H1 (cell line): ENCODE results near the gene LRRC9. TPM values are rescaled to one million over a fixed set of nuclear protein-coding genes. Genes with fewer than 3 reads are reported as not detected.
"Not testable (repeated sequence)": the region's sequence is repeated elsewhere in the genome, so short reads cannot be mapped to it uniquely, and the experiment has no call there.

Experiments used
- CTCF ChIA-PET: fragments of 300-600 bp; sonication (Branson Sonifier 250); formaldehyde crosslinking; loops from one replicate; lab custom pipeline; 2021; ENCODE audit not compliant: partially characterized antibody; lab: Charles Lee
- POLR2A ChIA-PET: fragments of 300-600 bp; sonication (Branson Sonifier 250); formaldehyde crosslinking; loops from one replicate; lab custom pipeline; 2021; ENCODE audit warnings: inconsistent platforms; ENCODE audit not compliant: partially characterized antibody; lab: Charles Lee
- DNase-seq, 2 experiments: peaks; one replicate each; pipeline versions ENCODE4 v3.0.0 to v3.0.0-alpha.2; 2010 to 2022; ENCODE audit warnings: low spot score in 2 of 2, low read depth in 1 of 2, mixed read lengths in 1 of 2
- FAIRE-seq: peaks from 2 replicates; lab custom pipeline; 2011; peaks lifted over from hg19 to GRCh38; lab: Jason Lieb, UNC
- H2AFZ ChIP-seq: 2 replicates; pipeline ENCODE4 v1.8.1; 2012; ENCODE audit warnings: low read length, inconsistent platforms
- H2AK5ac ChIP-seq: 2 replicates; pipeline ENCODE4 v1.6.1; 2013; ENCODE audit warnings: low read depth, low read length
- H2BK120ac ChIP-seq: replicated peaks from 2 replicates; pipeline ENCODE3; 2013; ENCODE audit warnings: low read depth, low read length, inconsistent platforms
- H2BK12ac ChIP-seq: 2 replicates; pipeline ENCODE4 v1.6.1; 2013; ENCODE audit warnings: low read depth, low read length
- H2BK15ac ChIP-seq: 2 replicates; pipeline ENCODE4 v1.6.1; 2013; ENCODE audit warnings: low read length
- H2BK20ac ChIP-seq: 2 replicates; pipeline ENCODE4 v1.6.1; 2013; ENCODE audit warnings: low read length
- H2BK5ac ChIP-seq: 2 replicates; pipeline ENCODE4 v1.6.1; 2013; ENCODE audit warnings: low read depth, low read length
- H3K14ac ChIP-seq: 2 replicates; pipeline ENCODE4 v1.6.1; 2013; ENCODE audit warnings: inconsistent platforms; ENCODE audit not compliant: insufficient read length
- H3K18ac ChIP-seq: 2 replicates; pipeline ENCODE4 v1.6.1; 2013; ENCODE audit warnings: low read length; ENCODE audit errors: extremely low read depth
- H3K23ac ChIP-seq: 2 replicates; pipeline ENCODE4 v1.6.1; 2013; ENCODE audit warnings: inconsistent platforms; ENCODE audit not compliant: insufficient read length
- H3K23me2 ChIP-seq: 2 replicates; pipeline ENCODE4 v1.6.1; 2013; ENCODE audit warnings: low read depth, low read length
- H3K27ac ChIP-seq: 2 replicates; pipeline ENCODE4 v1.6.1; 2011; ENCODE audit warnings: low read depth, low read length, inconsistent platforms
- H3K27me3 ChIP-seq, 4 experiments: replicated peaks in 1 of 4; 1 replicate in 1 of 4; 2 replicates in 3 of 4; pipeline versions ENCODE4 v1.6.1 to v1.8.1; 2011 to 2013; ENCODE audit warnings: low read length in 3 of 4, mild to moderate bottlenecking in 3 of 4, inconsistent platforms in 2 of 4, mixed read lengths in 2 of 4, moderate library complexity in 1 of 4; ENCODE audit not compliant: control insufficient read depth in 3 of 4, insufficient read depth in 3 of 4; ENCODE audit errors: extremely low read depth in 1 of 4
- H3K36me3 ChIP-seq, 4 experiments: 2 replicates each; pipeline versions ENCODE4 v1.6.1 to v1.8.1; 2011 to 2013; ENCODE audit warnings: mild to moderate bottlenecking in 4 of 4, low read length in 3 of 4, moderate library complexity in 2 of 4, control low read depth in 1 of 4, inconsistent platforms in 1 of 4; ENCODE audit not compliant: insufficient read depth in 4 of 4, control insufficient read depth in 2 of 4
- H3K4ac ChIP-seq: replicated peaks from 2 replicates; pipeline ENCODE3; 2013; ENCODE audit warnings: low read length, low read depth, mixed read lengths, inconsistent platforms; ENCODE audit not compliant: insufficient read length
- H3K4me1 ChIP-seq, 4 experiments: replicated peaks in 1 of 4; 1 replicate in 1 of 4; 2 replicates in 3 of 4; pipeline versions ENCODE4 v1.6.1 to v1.8.1; 2011 to 2013; ENCODE audit warnings: low read length in 3 of 4, inconsistent platforms in 2 of 4, mixed read lengths in 1 of 4; ENCODE audit not compliant: insufficient read depth in 4 of 4, control insufficient read depth in 3 of 4
- H3K4me2 ChIP-seq, 2 experiments: 2 replicates each; pipeline versions ENCODE4 v1.6.1 to v1.8.1; 2011 to 2013; ENCODE audit warnings: low read depth in 2 of 2, low read length in 2 of 2, control low read depth in 1 of 2, inconsistent platforms in 1 of 2, mild to moderate bottlenecking in 1 of 2; ENCODE audit not compliant: insufficient read depth in 1 of 2
- H3K4me3 ChIP-seq, 4 experiments: fragments of 200-600, 300-600 bp in 1 of 4; sonication (generic), shearing (Covaris generic), sonication (Bioruptor Twin) in 1 of 4; 2 replicates each; pipeline versions ENCODE4 v1.5.1 to v1.8.1; 2011 to 2016; ENCODE audit warnings: low read length in 4 of 4, low read depth in 3 of 4, control low read depth in 2 of 4, inconsistent platforms in 2 of 4, mild to moderate bottlenecking in 2 of 4, mixed read lengths in 1 of 4, moderate library complexity in 1 of 4; ENCODE audit not compliant: insufficient read depth in 2 of 4; ENCODE audit errors: extremely low read depth in 1 of 4
- H3K56ac ChIP-seq: replicated peaks from 2 replicates; pipeline ENCODE3; 2013; ENCODE audit warnings: low read depth, mild to moderate bottlenecking, mixed read lengths, low read length, inconsistent platforms; ENCODE audit not compliant: insufficient read length
- H3K79me1 ChIP-seq: 2 replicates; pipeline ENCODE4 v1.6.1; 2013; ENCODE audit warnings: low read depth, low read length, control low read depth
- H3K79me2 ChIP-seq, 2 experiments: 2 replicates each; pipeline versions ENCODE4 v1.6.1 to v1.8.1; 2012 to 2013; ENCODE audit warnings: low read length in 2 of 2, mild to moderate bottlenecking in 2 of 2, inconsistent platforms in 1 of 2; ENCODE audit not compliant: insufficient read depth in 2 of 2, control insufficient read depth in 1 of 2
- H3K9ac ChIP-seq, 4 experiments: replicated peaks in 1 of 4; 1 replicate in 1 of 4; 2 replicates in 3 of 4; pipeline versions ENCODE4 v1.6.1 to v1.8.1; 2011 to 2013; ENCODE audit warnings: low read depth in 3 of 4, low read length in 3 of 4, control low read depth in 2 of 4, mild to moderate bottlenecking in 2 of 4, moderate library complexity in 2 of 4, inconsistent platforms in 1 of 4; ENCODE audit errors: extremely low read depth in 1 of 4
- H3K9me3 ChIP-seq, 2 experiments: 2 replicates each; pipeline versions ENCODE4 v1.6.1 to v1.8.1; 2012 to 2013; ENCODE audit warnings: mild to moderate bottlenecking in 2 of 2, moderate library complexity in 2 of 2, control low read depth in 1 of 2, inconsistent platforms in 1 of 2, low read depth in 1 of 2, low read length in 1 of 2, mixed read lengths in 1 of 2; ENCODE audit not compliant: insufficient read depth in 2 of 2
- H4K20me1 ChIP-seq, 2 experiments: replicated peaks in 1 of 2; 2 replicates each; pipeline versions ENCODE3 to v1.8.1; 2011 to 2013; ENCODE audit warnings: inconsistent platforms in 2 of 2, low read length in 2 of 2, mild to moderate bottlenecking in 1 of 2; ENCODE audit not compliant: insufficient read depth in 2 of 2, control insufficient read depth in 1 of 2
- H4K5ac ChIP-seq: 2 replicates; pipeline ENCODE4 v1.6.1; 2013; ENCODE audit warnings: low read length, low read depth, mixed read lengths, inconsistent platforms; ENCODE audit not compliant: insufficient read length
- H4K8ac ChIP-seq: 2 replicates; pipeline ENCODE4 v1.8.0; 2013; ENCODE audit warnings: mild to moderate bottlenecking, moderate library complexity, low read length, inconsistent platforms; ENCODE audit not compliant: insufficient read depth; ENCODE audit errors: extremely low read depth
- H4K91ac ChIP-seq: replicated peaks from 2 replicates; pipeline ENCODE3; 2013; ENCODE audit warnings: low read length, mixed read lengths, inconsistent platforms; ENCODE audit not compliant: insufficient read length
- WGBS, 2 experiments: shearing (Covaris generic) in 1 of 2; methylation state at CpG; one replicate each; pipeline versions ENCODE4 v1.1.6 to v1.1.7; 2013 to 2015; ENCODE audit warnings: low lambda C conversion rate in 2 of 2, mixed read lengths in 2 of 2, inconsistent platforms in 1 of 2, low coverage in 1 of 2, missing lambda C conversion rate in 1 of 2; ENCODE audit not compliant: insufficient replicate concordance in 2 of 2, insufficient coverage in 1 of 2, insufficient read length in 1 of 2; ENCODE audit errors: extremely low coverage in 1 of 2, missing lambda C conversion rate in 1 of 2; 5-methylcytosine and 5-hydroxymethylcytosine counted together
- polyA plus RNA-seq, 7 experiments: library from polyadenylated mRNA; depleted of rRNA in 3 of 7; stranded (reverse) in 5 of 7; unstranded in 2 of 7; fragments of >200 nt in 5 of 7; fragments of 200-250 nt in 2 of 7; gene quantifications; 1 replicate in 5 of 7; 2 replicates in 1 of 7; 4 replicates in 1 of 7; pipeline versions ENCODE4 v1.2.1 to v1.2.3, GENCODE V29; 2011 to 2013; ENCODE audit warnings: missing spikeins in 2 of 7, mixed read lengths in 2 of 7
- total RNA-seq: library from RNA; stranded (reverse); fragmentation: NEBNext Ultra II Directional; extraction: Animal tissue kit (Norgen Biotek cat#: 25700); gene quantifications from 2 replicates; pipeline ENCODE4 v1.2.1, GENCODE V29; 2021

The LRRC9 gene
- total and polyA plus RNA-seq, 2 of the 8 experiments (the other 6 are each of a cell fraction or from before 2014, with no cell fraction given) = 0.12 to 0.84 TPM

DNA sequence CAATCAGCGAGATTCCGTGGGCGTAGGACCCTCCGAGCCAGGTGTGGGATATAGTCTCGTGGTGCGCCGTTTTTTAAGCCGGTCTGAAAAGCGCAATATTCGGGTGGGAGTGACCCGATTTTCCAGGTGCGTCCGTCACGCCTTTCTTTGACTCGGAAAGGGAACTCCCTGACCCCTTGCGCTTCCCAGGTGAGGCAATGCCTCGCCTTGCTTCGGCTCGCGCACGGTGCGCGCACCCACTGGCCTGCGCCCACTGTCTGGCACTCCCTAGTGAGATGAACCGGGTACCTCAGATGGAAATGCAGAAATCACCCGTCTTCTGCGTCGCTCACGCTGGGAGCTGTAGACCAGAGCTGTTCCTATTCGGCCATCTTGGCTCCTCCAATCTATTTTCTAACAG is 32.2 kb downstream of the LRRC9 start:
- peak overlapping the region in 1 of 4 experiments; percentile 43; a peak in 2 of 7 replicates for H3K9ac ChIP-seq
- not testable (repeated sequence) for H4K5ac ChIP-seq, H3K23me2 ChIP-seq, H3K36me3 ChIP-seq, H3K18ac ChIP-seq, H3K14ac ChIP-seq, H3K79me1 ChIP-seq, H4K91ac ChIP-seq, H2BK120ac ChIP-seq, H2BK12ac ChIP-seq, H3K4me1 ChIP-seq, FAIRE-seq, H3K56ac ChIP-seq, H3K79me2 ChIP-seq, H2BK20ac ChIP-seq, H4K20me1 ChIP-seq, H3K27ac ChIP-seq, H2BK15ac ChIP-seq, H3K4ac ChIP-seq, H2AFZ ChIP-seq, H4K8ac ChIP-seq, H2BK5ac ChIP-seq, H3K27me3 ChIP-seq, H3K23ac ChIP-seq, H2AK5ac ChIP-seq, H3K9me3 ChIP-seq
- ChIA-PET CTCF (interaction anchor here (1.0 kb wide), 1 partner anchor 13 kb away, joined by 4 read pairs; no protein-coding TSS in a partner anchor), POLR2A (interaction anchor here (1.3 kb wide), 1 partner anchor 14 kb away, joined by 4 read pairs; no protein-coding TSS in a partner anchor)
- DNase-seq = peak in 1 of 2 experiments; percentile 51
- H3K4me2 ChIP-seq = peak overlapping the region in 1 of 2 experiments; percentile 33; a peak in 1 of 4 replicates
- 39% methylated on average over 12 of the region's 30 CpGs; no CpG with 5 or more reads in 1 of the 2 experiments for WGBS, 2 experiments
- H3K4me3 ChIP-seq = peak overlapping the region in 3 of 4 experiments; percentile 3 to 51 (median 31); a peak in 4 of 8 replicates

DNA sequence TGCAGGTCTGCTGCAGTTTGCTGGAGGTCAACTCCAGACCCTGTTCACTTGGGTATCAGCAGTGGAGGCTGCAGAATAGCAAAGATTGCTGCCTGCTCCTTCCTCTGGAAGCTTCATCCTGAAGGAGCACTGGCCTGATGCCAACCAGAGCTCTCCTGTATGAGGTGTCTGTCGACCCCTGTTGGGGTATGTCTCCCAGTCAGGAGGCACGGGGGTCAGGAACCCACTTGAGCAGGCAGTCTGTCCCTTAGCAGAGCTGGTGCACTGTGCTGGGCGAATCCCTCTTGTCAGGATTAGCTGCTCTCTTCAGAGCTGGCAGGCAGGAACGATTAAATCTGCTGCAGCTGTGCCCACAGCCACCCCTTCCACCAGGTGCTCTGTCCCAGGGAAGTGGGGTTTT is 37.9 kb downstream of the LRRC9 start:
- H4K5ac ChIP-seq, H3K14ac ChIP-seq, H2BK12ac ChIP-seq, H3K23me2 ChIP-seq, H2AFZ ChIP-seq, H3K79me1 ChIP-seq, H3K4me2 ChIP-seq, H3K56ac ChIP-seq, DNase-seq, H4K8ac ChIP-seq, H3K4ac ChIP-seq, H3K23ac ChIP-seq, FAIRE-seq, H3K9ac ChIP-seq, H3K27me3 ChIP-seq, H3K27ac ChIP-seq, H3K36me3 ChIP-seq, H4K91ac ChIP-seq, POLR2A ChIA-PET, H3K4me3 ChIP-seq, H2AK5ac ChIP-seq, H3K79me2 ChIP-seq, H2BK120ac ChIP-seq, H3K4me1 ChIP-seq, H2BK15ac ChIP-seq, H2BK5ac ChIP-seq, H4K20me1 ChIP-seq, H3K18ac ChIP-seq, H3K9me3 ChIP-seq, H2BK20ac ChIP-seq: not testable (repeated sequence)
- WGBS, 2 experiments = 65% methylated on average over 4 of the region's 4 CpGs; no CpG with 5 or more reads in 1 of the 2 experiments
- CTCF ChIA-PET = interaction anchor here (1.0 to 1.1 kb wide), 2 partner anchors 9 to 270 kb away, joined by 3 read pairs; no protein-coding TSS in a partner anchor
